Neural cell (in vitro differentiated cells): ENCODE results near the gene COX4I1. TPM values are rescaled to one million over a fixed set of nuclear protein-coding genes. Genes with fewer than 3 reads are reported as not detected.

Experiments used
- H2AFZ ChIP-seq: fragments of 200-600, 300-800 bp; sonication (generic), shearing (Covaris generic); 2 replicates; pipeline ENCODE4 v1.6.0; 2014; ENCODE audit warnings: low read depth, mild to moderate bottlenecking, antibody characterized with exemption, low read length, moderate library complexity
- H3F3A ChIP-seq: fragments of 200-600 bp; shearing (Covaris generic); 2 replicates; pipeline ENCODE4 v1.6.1; 2016; ENCODE audit warnings: mild to moderate bottlenecking, moderate library complexity, mixed read lengths, antibody characterized with exemption, low read length; ENCODE audit not compliant: insufficient read depth, poor library complexity, severe bottlenecking
- H3K27ac ChIP-seq: fragments of 200-600, 300-800 bp; sonication (generic), shearing (Covaris generic); 2 replicates; pipeline ENCODE4 v1.5.1; 2014; ENCODE audit warnings: mild to moderate bottlenecking, low read length, moderate library complexity
- H3K27me3 ChIP-seq: fragments of 300-800, 200-600 bp; sonication (generic), shearing (Covaris generic); 2 replicates; pipeline ENCODE4 v1.6.0; 2014; ENCODE audit warnings: mild to moderate bottlenecking, low read depth, low read length, moderate library complexity; ENCODE audit not compliant: insufficient read depth
- H3K36me3 ChIP-seq: fragments of 300-800, 200-600 bp; sonication (generic), shearing (Covaris generic); 2 replicates; pipeline ENCODE4 v1.5.1; 2014; ENCODE audit warnings: mild to moderate bottlenecking, antibody characterized with exemption, low read length, moderate library complexity; ENCODE audit not compliant: insufficient read depth
- H3K4me2 ChIP-seq: fragments of 300-800, 200-600 bp; sonication (generic), shearing (Covaris generic); 2 replicates; pipeline ENCODE4 v1.6.0; 2014; ENCODE audit warnings: mild to moderate bottlenecking, low read length
- H3K4me3 ChIP-seq: fragments of 300-800, 200-600 bp; sonication (generic), shearing (Covaris generic); 2 replicates; pipeline ENCODE4 v1.5.1; 2014; ENCODE audit warnings: mild to moderate bottlenecking, low read length, moderate library complexity
- H3K79me2 ChIP-seq: fragments of 200-600 bp; shearing (Covaris generic); replicated peaks from 2 replicates; pipeline ENCODE4 v1.6.0; 2014; ENCODE audit warnings: mild to moderate bottlenecking, low read length, moderate library complexity; ENCODE audit not compliant: insufficient read depth
- H3K9ac ChIP-seq: fragments of 300-800, 200-600 bp; sonication (generic), shearing (Covaris generic); 2 replicates; pipeline ENCODE4 v1.6.1; 2016; ENCODE audit warnings: mild to moderate bottlenecking, low read length, mixed read lengths
- H3K9me2 ChIP-seq: fragments of 200-600 bp; shearing (Covaris generic); 2 replicates; pipeline ENCODE4 v1.6.1; 2016; ENCODE audit warnings: mild to moderate bottlenecking, low read length, mixed read lengths; ENCODE audit not compliant: insufficient read depth
- H3K9me3 ChIP-seq: fragments of 200-600, 300-800 bp; sonication (generic), shearing (Covaris generic); 2 replicates; pipeline ENCODE4 v1.6.1; 2016; ENCODE audit warnings: mild to moderate bottlenecking, mixed run types, low read length, moderate library complexity, mixed read lengths
- H4K20me1 ChIP-seq: fragments of 200-600 bp; shearing (Covaris generic); 2 replicates; pipeline ENCODE4 v1.6.1; 2016; ENCODE audit warnings: mild to moderate bottlenecking, mixed run types; ENCODE audit not compliant: insufficient read depth
- CTCF ChIP-seq: fragments of 450-650 bp; IDR thresholded peaks from 2 replicates; pipeline ENCODE4 v1.5.1; 2014; ENCODE audit warnings: antibody characterized with exemption, mild to moderate bottlenecking, moderate library complexity; ENCODE audit not compliant: poor library complexity, severe bottlenecking
- EP300 ChIP-seq: fragments of 450-650 bp; conservative IDR thresholded peaks from 2 replicates; pipeline ENCODE4 v1.6.1; 2014; ENCODE audit warnings: antibody characterized with exemption, mild to moderate bottlenecking, moderate library complexity; ENCODE audit not compliant: poor library complexity, severe bottlenecking
- EZH2 ChIP-seq: fragments of 200-600, 300-800 bp; shearing (Covaris generic), sonication (generic); IDR thresholded peaks from 2 replicates; pipeline ENCODE4 v1.6.1; 2014; ENCODE audit warnings: antibody characterized with exemption, low read length, borderline replicate concordance, mild to moderate bottlenecking; ENCODE audit not compliant: insufficient read depth, poor library complexity, severe bottlenecking
- MXI1 ChIP-seq: fragments of 450-650 bp; conservative IDR thresholded peaks from 2 replicates; pipeline ENCODE4 v1.6.1; 2014; ENCODE audit warnings: antibody characterized with exemption, mild to moderate bottlenecking; ENCODE audit not compliant: poor library complexity, severe bottlenecking
- POLR2AphosphoS5 ChIP-seq: IDR thresholded peaks from 2 replicates; pipeline ENCODE4 v1.6.1; 2012
- RAD21 ChIP-seq: fragments of 450-650 bp; conservative IDR thresholded peaks from 2 replicates; pipeline ENCODE4 v1.6.1; 2014; ENCODE audit warnings: antibody characterized with exemption, mild to moderate bottlenecking, moderate library complexity
- REST ChIP-seq: IDR thresholded peaks from 2 replicates; pipeline ENCODE4 v1.6.1; 2012; ENCODE audit warnings: borderline replicate concordance
- SMC3 ChIP-seq: fragments of 450-650 bp; conservative IDR thresholded peaks from 2 replicates; pipeline ENCODE4 v1.6.1; 2014; ENCODE audit warnings: antibody characterized with exemption, mild to moderate bottlenecking, moderate library complexity; ENCODE audit not compliant: poor library complexity
- TAF1 ChIP-seq: IDR thresholded peaks from 2 replicates; pipeline ENCODE4 v1.6.1; 2012; ENCODE audit warnings: low read depth
- polyA plus RNA-seq: library from polyadenylated mRNA; depleted of rRNA; stranded (reverse); fragments of >200 nt; gene quantifications from 2 replicates; pipeline ENCODE4 v1.2.3, GENCODE V29; 2014

The COX4I1 gene
- polyA plus RNA-seq, 1 donor from 2014 or later: 709 TPM

DNA sequence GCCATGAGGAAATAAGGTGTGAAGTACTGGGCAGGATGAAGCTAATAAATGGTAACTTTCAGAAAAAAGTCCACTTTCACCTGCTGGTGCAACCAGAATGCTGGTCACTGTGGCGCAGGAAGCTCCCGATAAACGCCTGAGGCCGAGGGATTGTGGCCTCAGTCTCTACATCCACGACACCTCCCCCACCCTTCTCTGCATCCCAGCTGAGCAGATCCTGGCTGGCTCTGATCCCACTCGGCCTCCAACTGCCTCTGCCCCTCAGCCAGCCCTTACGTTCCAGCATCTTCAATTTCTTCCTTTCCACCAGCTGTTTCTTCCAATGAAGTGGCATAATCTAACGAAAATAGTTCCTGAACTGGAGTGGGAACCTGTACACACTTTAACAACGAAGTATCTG lies 49.5 kb downstream of the COX4I1 start:
- TF ChIP-seq RAD21 (no peak), MXI1 (no peak), EP300 (no peak), TAF1 (no peak), EZH2 (no peak), SMC3 (no peak), POLR2AphosphoS5 (no peak), REST (no peak)
- Histone ChIP-seq H4K20me1 (no peaks in the 10 kb centered on the region), H3K4me2 (no peak overlapping the region), H3K9ac (no peak overlapping the region), H3K9me3 (no peaks in the 10 kb centered on the region), H3K4me3 (no peak overlapping the region), H2AFZ (no peak overlapping the region), H3K9me2 (no peaks in the 10 kb centered on the region), H3F3A (no peaks in the 10 kb centered on the region), H3K36me3 (no peaks in the 10 kb centered on the region), H3K27me3 (no peaks in the 10 kb centered on the region), H3K27ac (no peak overlapping the region), H3K79me2 (no peaks in the 10 kb centered on the region)

DNA sequence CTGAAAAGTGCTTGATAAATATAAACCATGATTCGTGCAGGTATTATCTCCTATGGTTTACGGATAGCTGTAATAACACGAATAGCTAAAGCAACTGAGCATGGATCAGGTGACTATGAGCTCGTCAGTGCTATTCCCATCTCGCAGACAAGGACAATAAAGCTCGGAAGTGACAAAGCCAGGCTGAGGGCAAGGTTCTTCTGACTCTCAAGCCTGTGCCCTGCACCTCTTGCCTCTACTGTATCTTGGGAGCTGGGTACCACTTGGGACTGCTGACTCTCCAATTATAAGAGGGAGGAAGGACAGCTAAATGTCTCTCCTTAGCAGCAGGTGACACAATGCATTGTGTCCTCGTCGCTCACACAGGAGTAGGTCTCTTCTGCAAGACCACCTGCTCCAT lies 49.9 kb downstream of the COX4I1 start:
- Histone ChIP-seq H3K4me3 (no peak overlapping the region), H3K4me2 (no peak overlapping the region), H3K27me3 (no peaks in the 10 kb centered on the region), H2AFZ (no peak overlapping the region), H3K9me3 (no peaks in the 10 kb centered on the region), H3K9me2 (no peaks in the 10 kb centered on the region), H3F3A (no peaks in the 10 kb centered on the region), H3K27ac (no peak overlapping the region), H3K9ac (no peak overlapping the region), H4K20me1 (no peaks in the 10 kb centered on the region), H3K79me2 (no peaks in the 10 kb centered on the region), H3K36me3 (no peaks in the 10 kb centered on the region)
- TF ChIP-seq REST (no peak), EP300 (no peak), MXI1 (no peak), SMC3 (no peak), EZH2 (no peak), POLR2AphosphoS5 (no peak), TAF1 (no peak), RAD21 (no peak), CTCF (no peak)
